HG03457 (cell line): ENCODE results near the gene MRPS12.

ENCODE experiments used
- ATAC-seq: cut with Tn5 transposase; IDR thresholded peaks from one replicate; pipeline ENCODE4 v1.9.1; 2021; ENCODE audit warnings: moderate number of reproducible peaks; ENCODE audit not compliant: unreplicated experiment

The MRPS12 gene

DNA sequence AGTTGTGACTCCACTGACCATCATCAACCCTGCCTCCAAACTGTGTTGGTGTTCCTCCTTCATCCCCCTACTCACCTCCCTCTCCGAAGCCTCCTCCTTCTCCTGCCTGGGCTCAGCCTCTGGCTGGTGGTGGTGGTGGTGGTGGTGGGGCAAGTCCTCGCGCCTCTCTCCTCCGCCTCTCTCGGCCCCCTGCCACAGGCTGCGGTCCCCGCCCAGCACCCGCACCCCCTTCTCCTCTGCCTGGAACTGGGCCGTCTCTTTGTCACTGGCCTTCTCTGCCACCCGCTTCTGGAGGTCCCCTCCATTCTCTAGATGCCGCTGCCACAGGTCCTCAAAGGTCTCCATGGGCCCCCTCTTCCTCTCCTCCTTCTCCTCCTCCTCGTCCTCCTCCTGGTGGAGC lies 20.3 kb upstream of the MRPS12 start:
- ATAC-seq = no peak

DNA sequence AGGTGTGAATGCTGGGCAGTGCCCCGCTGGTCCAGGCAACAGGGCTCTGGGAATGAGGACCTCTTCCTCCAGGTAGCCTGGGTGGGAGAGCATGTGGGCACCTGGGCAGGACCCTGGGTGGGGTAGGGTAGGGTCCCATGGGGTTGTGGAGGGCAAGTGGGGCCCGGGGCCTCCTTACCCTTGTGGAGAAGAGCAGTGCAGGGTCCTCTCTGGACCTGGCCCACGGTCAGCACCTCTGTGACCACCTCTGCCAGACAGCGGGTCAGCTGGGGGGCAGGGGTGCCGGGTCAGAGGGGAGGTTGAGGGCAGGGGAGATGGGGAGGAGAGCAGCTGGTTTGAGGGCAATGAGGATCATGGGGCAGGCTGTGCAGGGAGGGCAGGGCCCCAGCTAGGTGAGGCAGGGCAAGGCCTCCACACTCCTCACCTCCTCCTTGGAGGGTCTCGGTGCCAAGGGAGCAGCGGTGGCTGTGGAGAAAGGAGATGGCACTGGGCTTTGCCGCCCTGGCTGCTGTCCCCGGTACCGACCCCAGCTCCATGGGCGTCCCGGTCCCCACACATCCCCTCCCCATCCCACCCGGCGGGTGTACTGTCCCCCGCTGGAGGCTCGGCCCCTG lies 19.2 kb upstream of the MRPS12 start:
- ATAC-seq = no peak

DNA sequence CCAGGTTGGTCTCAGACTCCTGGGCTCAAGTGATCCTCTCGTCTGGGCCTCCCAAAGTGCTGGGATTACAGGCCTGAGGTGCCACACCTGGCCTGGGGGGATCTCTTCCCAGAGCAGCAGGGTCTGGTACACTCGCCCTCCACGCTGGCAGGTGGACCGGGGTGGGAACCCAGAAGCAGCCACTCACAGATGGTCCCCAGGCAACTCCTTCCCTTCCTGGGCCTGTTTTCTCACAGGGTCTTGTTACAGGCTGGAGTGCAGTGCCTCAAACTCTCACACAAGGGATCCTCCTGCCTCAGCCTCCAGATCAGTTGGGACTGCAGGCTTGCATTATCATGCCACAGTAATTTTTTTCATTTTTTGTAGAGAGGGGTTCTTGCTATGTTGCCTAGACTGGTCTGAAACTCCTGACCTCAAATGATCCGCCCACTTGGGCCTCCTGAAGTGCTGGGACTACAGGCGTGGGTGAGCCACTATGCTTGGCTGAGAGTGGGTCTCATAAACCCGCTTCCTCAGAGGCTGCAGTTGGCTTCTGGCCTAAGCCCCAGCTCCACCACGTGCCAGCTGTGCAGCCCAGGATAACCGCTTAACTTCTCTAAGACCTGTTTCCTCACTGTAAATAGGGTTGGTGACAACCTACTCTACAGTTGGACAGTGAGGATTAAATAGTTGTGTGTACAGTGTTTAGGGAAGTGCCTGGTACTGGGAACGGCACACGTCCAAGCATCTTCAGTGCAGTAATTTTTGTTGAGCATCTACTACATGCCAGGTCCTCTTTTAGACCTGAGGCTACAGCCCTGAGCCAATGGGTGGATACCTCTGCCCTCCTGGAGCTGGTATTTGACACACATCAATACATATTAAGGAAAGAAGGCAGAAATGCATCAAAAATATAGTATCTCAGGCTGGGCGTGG lies 17.9 kb upstream of the MRPS12 start:
- no peak for ATAC-seq

GRCh38 chr19:38913958-38914357 lies 16.8 kb upstream of the MRPS12 start:
- ATAC-seq = no peak

GRCh38 chr19:38915329-38916321 lies 15.1 kb upstream of the MRPS12 start:
- ATAC-seq = no peak

DNA sequence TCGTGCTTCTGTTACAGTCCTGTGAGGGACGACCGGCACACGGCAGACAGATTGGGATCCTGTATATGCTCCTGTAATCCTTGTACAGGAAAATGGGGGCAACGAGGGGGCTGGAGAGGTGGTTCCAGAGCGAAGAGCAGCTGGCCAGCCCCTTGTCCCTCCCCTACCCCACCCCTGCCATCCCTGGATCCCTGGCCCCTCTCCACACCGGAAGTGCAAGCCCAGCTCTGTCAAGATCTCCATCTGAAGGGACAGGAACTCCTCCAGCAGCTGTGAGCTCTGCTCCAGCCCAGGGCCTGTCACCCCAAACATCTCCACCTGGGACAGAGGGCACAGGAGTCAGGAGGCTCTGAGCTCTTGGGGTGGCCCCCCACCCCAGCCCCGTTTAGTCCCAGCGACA lies 13.2 kb upstream of the MRPS12 start:
- no peak for ATAC-seq

- ATAC-seq = no peak
These were observed 12.7 kb upstream of the MRPS12 start for GRCh38 chr19:38917921-38918491.

GRCh38 chr19:38918526-38918925 lies 12.2 kb upstream of the MRPS12 start:
- no peak for ATAC-seq

- ATAC-seq = no peak
These were observed 10.7 kb upstream of the MRPS12 start for GRCh38 chr19:38919837-38920601.

GRCh38 chr19:38920602-38921419 lies 9.9 kb upstream of the MRPS12 start:
- no peak for ATAC-seq

- ATAC-seq = no peak
These were observed 9.1 kb upstream of the MRPS12 start for GRCh38 chr19:38921420-38922274.

GRCh38 chr19:38922482-38922881 lies 8.3 kb upstream of the MRPS12 start:
- ATAC-seq = no peak

DNA sequence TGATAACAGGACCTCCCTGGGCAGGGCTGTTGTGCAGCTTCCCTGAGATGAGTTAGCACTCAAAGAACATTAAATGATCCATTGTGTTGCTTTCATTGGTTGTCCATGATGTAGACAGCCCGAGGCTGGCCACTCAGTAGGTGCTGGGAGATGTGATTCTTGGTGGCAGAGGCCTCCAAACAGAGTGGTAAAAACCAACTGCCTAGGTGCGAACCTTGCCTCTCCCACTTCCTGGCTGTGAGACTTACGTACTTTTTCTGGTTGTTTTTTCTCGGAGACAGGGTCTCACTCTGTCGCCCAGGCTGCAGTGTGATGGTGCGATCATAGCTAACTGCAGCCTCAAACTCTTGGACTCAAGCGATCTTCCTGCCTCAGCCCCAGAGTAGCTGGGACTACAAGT lies 6.4 kb upstream of the MRPS12 start:
- ATAC-seq = no peak

DNA sequence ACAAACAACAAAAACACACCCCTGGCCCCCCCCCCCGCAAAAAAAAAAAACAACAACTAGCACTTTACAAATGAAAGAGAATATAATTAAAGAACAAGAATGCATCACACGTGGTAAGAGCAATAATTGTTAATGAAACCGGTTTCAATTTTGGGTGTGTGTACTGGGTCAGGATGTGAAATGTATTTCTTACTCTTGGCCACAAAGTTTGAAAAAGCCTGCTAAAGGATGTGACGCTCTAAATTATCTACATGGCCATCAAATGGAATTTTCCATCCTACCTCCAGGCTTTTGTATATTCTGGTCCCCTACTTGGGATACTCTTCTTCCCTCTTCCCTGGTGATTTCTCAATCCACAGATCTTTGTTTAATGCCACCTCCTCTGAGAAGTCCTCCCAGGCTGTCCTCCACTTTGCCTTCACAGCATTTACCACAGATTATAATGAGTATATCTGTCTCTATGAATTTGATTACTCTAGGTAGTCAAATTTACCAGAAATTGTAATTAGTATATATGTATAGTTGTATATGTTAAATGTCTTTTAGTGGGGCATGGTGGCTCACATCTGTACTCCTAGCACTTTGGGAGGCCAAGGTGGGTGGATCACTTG lies 2.2 kb upstream of the MRPS12 start:
- ATAC-seq = no peak

GRCh38 chr19:38929929-38930775 lies 592 bp upstream of the MRPS12 start, which contains the start of gene SARS2:
Gene SARS2, minus strand, starts transcription at chr19:38930763. Its CDS starts 27 bp downstream, at chr19:38930736.
- peak; percentile 45 for ATAC-seq

DNA sequence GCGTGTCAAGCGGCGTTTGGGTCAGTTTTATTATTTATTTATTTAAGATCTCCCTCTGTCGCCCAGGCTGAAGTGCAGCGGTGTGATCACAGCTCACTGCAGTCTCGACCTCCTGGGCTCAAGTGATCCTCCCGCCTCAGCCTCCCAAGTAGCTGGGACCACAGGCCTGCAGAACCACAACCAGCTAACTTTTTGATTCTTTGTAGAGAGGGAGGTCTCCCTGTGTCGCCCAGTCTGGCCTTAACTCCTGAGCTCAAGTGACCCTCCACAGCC lies 713 bp downstream of the MRPS12 start:
- no peak for ATAC-seq
